Measurements from ENCODE around the gene CPNE5.
A peak's percentile ranks its signal among the peaks of the same experiment; 100 is the strongest.
"Not testable (repeated sequence)": the region's sequence is repeated elsewhere in the genome, so short reads cannot be mapped to it uniquely, and the experiment has no call there.

The CPNE5 gene

GRCh38 chr6:36739947-36740817, 99.1 kb downstream of the CPNE5 start:
- DNase-seq = no peak

GRCh38 chr6:36738108-36738507, 101.1 kb downstream of the CPNE5 start:
- DNase-seq = no peak

- DNase-seq = no peak
These were observed 102.0 kb downstream of the CPNE5 start for GRCh38 chr6:36737043-36737785.

- no peak for DNase-seq
These were observed 103.9 kb downstream of the CPNE5 start for GRCh38 chr6:36735110-36736071.

- no peak for DNase-seq
These were observed 104.7 kb downstream of the CPNE5 start for GRCh38 chr6:36734486-36735060.

GRCh38 chr6:36733300-36733699, 105.9 kb downstream of the CPNE5 start:
- no peak for DNase-seq

- DNase-seq = no peak
These were observed 107.5 kb downstream of the CPNE5 start for GRCh38 chr6:36731622-36732310.

- DNase-seq = no peak
These were observed 108.5 kb downstream of the CPNE5 start for GRCh38 chr6:36730424-36731380.

- DNase-seq = no peak
These were observed 110.1 kb downstream of the CPNE5 start for GRCh38 chr6:36729161-36729524.

- DNase-seq = no peak
These were observed 110.7 kb downstream of the CPNE5 start for GRCh38 chr6:36728289-36729160.

- peak; percentile 82 for DNase-seq
These were observed 111.7 kb downstream of the CPNE5 start for GRCh38 chr6:36727505-36728021.

- DNase-seq = no peak
These were observed 113.7 kb downstream of the CPNE5 start for GRCh38 chr6:36725581-36725980.

- peak; percentile 75 for DNase-seq
These were observed 114.5 kb downstream of the CPNE5 start for GRCh38 chr6:36724514-36725390.

- not testable (repeated sequence) for DNase-seq
These were observed 115.3 kb downstream of the CPNE5 start for GRCh38 chr6:36723992-36724391.

GRCh38 chr6:36722879-36723278, 116.4 kb downstream of the CPNE5 start:
- no peak for DNase-seq

GRCh38 chr6:36722365-36722764, 116.9 kb downstream of the CPNE5 start:
- no peak for DNase-seq

- no peak for DNase-seq
These were observed 117.7 kb downstream of the CPNE5 start for GRCh38 chr6:36721369-36722140.
